ENCODE results near the gene OSM.
"Not testable (repeated sequence)": the region's sequence is repeated elsewhere in the genome, so short reads cannot be mapped to it uniquely, and the experiment has no call there.

DNA sequence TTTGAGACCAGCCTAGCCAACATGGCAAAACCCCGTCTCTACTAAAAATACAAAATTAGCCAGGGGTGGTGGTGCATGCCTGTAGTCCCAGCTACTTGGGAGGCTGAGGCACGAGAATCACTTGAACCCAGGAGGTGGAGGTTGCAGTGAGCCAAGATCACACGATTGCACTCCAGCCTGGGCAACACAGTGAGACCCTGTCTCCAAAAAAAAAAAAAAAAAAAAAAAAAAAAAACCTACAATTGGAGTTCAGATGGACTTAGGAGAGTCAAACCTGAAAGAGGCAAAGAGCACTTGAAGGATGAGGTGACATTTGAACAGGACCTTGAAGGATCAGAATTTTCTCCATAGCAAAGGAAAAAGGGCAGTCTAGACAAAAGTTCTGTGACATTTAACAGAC lies 32.3 kb downstream of the OSM start:
- not testable (repeated sequence) for TF ChIP-seq POLR2A (IDR thresholded peaks at IDR 0.05)
- TF ChIP-seq, protein P1, sequence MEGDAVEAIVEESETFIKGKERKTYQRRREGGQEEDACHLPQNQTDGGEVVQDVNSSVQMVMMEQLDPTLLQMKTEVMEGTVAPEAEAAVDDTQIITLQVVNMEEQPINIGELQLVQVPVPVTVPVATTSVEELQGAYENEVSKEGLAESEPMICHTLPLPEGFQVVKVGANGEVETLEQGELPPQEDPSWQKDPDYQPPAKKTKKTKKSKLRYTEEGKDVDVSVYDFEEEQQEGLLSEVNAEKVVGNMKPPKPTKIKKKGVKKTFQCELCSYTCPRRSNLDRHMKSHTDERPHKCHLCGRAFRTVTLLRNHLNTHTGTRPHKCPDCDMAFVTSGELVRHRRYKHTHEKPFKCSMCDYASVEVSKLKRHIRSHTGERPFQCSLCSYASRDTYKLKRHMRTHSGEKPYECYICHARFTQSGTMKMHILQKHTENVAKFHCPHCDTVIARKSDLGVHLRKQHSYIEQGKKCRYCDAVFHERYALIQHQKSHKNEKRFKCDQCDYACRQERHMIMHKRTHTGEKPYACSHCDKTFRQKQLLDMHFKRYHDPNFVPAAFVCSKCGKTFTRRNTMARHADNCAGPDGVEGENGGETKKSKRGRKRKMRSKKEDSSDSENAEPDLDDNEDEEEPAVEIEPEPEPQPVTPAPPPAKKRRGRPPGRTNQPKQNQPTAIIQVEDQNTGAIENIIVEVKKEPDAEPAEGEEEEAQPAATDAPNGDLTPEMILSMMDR (IDR thresholded peaks at IDR 0.05): not testable (repeated sequence)
